ENCODE results near the gene EDNRA.

The EDNRA gene

DNA sequence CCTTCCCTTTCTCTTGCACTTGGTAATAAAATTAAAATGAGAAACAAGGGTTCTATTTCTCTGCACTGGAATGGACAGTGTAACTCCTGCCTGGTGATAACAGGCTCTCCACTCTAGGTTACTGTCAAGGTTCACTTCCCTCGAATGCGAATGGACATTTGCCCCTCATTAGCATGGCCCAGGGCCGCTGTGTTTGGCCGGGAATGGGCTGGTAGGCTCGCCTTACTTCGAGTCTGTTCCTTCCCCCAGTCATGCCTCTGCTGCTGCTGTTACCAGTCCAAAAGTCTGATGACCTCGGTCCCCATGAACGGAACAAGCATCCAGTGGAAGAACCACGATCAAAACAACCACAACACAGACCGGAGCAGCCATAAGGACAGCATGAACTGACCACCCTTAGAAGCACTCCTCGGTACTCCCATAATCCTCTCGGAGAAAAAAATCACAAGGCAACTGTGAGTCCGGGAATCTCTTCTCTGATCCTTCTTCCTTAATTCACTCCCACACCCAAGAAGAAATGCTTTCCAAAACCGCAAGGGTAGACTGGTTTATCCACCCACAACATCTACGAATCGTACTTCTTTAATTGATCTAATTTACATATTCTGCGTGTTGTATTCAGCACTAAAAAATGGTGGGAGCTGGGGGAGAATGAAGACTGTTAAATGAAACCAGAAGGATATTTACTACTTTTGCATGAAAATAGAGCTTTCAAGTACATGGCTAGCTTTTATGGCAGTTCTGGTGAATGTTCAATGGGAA lies 61.5 kb downstream of the EDNRA start:
- no peak for DNase-seq

DNA sequence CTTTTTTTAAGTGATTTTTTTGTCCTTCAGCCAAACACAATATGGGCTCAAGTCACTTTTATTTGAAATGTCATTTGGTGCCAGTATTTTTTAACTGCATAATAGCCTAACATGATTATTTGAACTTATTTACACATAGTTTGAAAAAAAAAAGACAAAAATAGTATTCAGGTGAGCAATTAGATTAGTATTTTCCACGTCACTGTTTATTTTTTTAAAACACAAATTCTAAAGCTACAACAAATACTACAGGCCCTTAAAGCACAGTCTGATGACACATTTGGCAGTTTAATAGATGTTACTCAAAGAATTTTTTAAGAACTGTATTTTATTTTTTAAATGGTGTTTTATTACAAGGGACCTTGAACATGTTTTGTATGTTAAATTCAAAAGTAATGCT lies 62.1 kb downstream of the EDNRA start:
- DNase-seq = no peak

DNA sequence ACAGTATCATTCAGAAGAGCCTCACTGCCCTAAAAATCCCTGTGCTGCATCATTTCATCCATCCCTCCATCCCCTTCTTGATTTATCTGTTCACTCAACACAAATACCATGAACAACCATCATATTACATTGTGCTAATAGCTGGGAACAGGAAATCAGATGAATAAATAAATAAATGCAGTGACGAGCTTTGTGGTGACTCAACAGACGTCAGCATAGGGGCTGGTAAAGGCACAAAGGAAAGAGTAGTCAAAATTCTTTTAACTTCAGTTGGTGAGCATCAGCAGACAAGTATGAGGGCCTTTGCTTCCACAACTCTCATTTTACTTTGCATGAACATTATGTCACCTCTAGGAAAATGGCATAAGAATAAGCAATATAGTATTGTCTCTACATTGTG lies 65.5 kb downstream of the EDNRA start:
- no peak for DNase-seq

DNA sequence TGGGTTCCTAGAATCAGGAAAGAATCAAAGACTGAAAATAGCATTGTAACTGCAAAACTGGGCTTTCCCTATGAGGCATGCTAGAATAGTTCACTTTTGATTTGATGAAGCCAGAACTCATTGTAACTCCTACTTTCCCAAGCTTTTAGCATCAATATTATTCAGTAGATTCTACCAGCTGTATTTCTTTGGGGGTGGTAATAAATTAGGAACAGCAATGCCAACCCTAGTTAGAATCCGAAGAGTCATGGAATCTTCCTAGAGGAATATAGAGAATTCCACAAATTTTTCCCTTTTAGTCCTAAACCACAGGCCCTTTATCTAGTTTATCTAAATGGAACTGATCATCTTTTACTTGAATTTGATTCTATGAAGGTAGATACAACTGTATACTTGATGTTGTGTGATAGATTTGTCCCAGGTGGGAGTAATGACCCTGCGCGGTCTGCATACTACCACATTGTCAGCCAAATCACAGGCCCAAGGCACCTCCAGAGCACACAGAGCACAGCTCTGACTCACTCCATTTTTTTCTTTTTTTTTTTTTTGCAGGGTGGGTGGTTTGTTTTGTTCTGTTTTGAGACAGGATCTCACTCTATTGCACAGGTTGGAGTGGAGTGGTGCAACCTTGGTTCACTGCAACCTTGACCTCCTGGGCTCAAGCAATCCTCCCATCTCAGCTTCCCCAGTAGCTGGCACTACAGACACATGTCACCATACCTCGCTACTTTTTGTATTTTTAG lies 66.6 kb downstream of the EDNRA start:
- no peak for DNase-seq

DNA sequence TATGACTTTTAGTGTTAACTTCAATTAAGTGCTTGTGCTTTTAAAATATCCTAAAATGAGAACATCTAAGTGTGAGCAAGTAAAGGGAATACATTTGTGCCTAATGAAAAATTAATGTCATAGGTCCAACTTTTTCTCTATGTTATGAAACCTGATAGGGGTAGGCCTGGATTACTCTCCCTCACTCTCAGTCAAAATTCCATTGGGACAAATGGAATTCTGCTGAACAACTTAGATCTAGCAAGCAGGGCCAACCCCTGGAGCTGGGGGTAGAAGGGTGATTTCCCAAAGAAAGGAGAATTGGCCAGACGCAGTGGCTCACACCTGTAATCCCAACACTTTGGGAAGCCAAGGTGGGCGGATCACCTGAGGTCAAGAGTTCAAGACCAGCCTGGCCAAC lies 67.4 kb downstream of the EDNRA start:
- DNase-seq = no peak

DNA sequence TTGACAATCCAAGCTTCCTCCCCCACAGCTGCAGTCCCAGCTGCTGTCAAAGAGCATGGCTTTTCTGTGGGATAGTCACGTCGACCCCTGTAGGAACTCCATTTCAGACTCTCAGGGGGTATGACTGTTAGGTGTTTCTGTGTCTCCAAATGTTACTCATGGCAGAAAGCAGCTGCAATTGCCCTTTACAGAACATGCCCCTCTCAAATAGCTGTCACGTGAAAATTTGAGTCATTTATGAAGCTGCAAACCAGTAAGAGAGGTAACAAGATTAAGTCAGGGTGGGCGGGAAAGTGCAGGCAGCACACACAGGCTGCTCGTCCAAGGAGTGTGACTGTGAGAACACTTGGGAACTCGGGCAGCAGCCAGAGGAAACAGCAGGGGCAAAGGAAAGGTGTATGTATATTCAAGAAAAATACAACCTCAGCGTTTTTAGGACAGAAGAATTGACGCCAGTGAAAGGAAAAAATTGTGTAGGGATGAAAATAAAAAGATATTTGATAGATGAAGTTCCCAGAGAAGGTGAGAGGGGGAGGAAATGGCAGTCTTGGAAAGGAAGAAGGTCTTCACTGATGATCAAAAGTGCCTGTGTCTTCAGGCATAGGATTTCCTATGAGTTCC lies 69.8 kb downstream of the EDNRA start:
- DNase-seq = no peak

DNA sequence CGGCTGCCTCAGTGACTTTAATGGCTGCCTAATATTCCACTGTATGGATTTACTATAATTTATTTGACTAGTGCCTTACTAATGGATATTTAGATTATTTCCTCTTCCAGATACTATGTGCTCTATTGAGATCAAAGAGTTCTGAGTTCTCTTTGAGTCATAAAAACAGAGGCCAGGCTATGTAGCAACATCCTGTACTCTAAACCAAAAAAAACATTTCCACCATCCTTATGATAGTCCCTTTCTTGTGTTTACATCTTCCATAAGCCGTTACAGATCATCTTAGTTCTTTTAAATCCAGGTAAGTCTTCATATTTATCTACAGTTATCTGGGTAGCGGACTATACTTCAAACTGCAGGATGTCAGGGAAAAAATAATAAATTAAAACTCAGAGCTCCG lies 79.7 kb downstream of the EDNRA start:
- DNase-seq = no peak

DNA sequence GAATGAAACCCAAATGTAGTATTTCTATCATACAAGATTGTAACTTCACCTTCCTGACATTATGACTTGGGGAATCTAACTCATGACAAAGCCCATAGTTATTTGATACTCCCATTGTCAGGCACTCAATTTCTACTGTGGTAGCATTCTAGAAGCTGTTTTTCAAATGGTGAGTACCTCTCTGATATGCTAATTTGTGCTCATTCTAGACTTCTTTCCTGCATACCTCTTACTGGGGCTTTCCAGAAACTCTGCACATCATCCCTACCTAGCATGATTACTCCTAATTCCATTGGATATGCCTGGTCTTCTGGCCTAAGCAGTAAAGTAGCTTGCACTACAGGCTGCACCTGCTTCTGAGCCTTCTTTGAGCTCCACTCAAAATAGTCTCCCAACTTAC lies 85.9 kb downstream of the EDNRA start:
- no peak for DNase-seq

DNA sequence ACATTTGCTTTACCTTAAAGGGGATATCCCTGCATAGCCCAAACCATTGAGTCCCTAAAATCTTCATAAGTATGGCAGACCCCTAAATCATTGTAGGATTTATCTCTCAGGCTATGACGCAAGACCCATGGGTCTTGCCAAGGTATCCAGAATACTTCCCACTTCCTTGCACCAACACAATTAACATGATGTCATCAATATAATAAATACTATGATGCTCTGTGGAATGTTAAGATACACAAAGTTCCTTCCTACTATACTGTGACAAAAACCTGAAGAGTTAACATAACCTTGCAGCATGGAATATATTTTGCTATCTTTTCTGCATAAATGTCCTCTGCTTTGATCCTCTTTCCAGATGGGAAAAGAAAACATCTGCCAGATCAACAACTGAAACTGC lies 86.4 kb downstream of the EDNRA start:
- DNase-seq = no peak

DNA sequence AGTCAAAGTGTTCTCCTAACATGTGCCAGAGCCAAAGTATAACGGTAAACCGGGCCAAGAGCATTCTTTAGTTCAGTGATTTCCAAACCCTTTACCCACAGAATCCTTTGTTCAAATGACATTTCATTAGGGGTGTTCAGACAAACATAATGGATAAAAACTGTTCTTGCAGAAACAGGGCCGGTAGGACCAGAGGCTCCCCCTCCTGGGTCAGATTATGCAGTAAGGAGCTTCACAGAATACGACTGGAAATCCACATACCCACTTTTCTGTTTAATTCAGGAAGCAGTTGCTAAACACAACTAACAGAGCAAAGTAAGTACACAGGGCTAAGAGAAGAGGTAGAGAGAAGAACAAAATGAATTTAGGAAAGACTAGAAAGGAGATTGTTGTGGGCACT lies 89.7 kb downstream of the EDNRA start:
- DNase-seq = no peak

DNA sequence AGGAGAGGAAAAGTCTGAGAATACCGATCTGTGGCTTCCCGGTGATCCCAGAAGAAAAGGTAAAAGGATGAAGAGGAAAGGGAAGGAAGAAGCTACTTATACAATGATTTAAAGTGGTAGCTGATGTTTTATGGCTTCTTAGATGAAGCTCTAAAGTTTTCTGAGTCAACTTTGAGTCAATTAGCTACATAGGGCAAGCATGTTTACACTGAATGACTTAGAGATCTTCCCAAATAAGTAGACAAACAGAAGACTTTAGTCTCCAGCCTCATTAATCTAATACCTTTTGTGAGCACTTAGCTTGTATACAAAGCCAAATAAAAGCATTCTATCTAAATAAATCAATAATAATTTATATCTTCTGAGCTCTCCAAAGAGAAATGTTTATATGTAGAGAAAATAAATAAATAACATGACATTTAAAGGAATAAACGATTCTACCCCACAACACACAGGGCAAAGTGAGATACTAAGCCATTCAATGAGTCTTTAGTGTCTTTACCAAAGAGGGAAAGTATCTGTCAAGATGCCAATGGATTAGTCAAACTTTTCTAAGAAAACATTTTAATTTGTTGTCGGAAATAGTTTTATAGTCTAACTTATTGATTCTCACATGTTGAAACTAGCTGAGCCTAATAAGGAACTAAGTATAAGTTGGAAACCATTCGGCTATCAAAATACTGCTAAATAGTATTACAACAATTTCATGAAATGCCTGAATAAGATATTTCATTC lies 90.3 kb downstream of the EDNRA start:
- DNase-seq = no peak

DNA sequence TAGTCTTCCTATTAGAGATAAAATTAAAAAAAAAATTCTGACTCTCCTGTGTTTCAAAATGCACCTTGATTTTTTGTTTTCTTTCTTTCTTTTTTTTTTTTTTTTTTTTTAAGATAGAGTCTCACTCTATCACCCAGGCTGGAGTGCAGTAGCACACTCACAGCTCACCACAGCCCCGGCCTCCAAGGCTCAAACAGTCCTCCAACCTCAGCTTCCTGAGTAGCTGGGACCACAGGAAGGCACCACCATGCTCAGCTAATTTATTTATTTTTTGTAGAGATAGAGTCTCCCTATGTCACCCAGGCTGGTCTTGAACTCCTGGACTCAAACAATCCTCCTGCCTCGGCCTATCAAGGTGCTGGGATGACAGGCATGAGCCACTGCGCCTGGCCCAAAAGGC lies 95.2 kb downstream of the EDNRA start:
- no peak for DNase-seq

DNA sequence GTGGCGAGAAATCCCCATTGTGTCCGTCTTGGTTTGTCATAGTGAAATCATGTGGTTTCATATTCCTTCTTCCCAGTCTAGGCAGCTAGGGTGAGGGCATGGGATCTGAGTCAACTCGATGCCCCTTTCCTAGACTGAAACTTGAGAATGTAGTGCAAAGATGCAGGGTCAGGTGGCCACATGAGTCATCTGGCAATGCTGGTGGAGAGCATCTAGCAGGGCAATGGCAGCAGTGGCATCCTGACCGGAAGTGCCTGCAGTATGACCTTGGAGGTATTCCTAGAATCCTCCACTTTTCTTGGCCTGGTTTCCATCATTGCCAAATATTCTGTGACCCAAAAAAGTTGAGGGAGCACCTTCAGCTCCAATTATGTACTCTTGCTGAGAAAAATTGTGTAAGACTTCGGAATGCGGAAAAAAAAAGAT lies 97.2 kb downstream of the EDNRA start:
- no peak for DNase-seq

DNA sequence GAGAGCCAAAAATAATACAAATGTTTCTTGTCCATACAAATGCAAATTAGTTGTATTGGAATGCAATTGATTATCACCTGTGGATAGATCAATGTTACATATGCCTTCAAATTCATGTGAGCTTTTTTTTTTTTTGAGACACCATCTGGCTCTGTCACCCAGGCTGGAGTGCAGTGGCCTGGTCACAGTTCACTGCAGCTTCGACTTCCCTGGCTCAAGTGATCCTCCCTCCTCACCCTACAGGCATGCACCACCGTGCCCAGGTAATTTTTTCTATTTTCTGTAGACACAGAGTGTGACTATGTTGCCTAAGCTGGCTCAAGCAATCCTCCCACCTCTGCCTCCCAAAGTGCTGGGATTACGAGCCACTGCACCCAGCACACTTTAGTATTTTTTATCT lies 97.7 kb downstream of the EDNRA start:
- DNase-seq = no peak

DNA sequence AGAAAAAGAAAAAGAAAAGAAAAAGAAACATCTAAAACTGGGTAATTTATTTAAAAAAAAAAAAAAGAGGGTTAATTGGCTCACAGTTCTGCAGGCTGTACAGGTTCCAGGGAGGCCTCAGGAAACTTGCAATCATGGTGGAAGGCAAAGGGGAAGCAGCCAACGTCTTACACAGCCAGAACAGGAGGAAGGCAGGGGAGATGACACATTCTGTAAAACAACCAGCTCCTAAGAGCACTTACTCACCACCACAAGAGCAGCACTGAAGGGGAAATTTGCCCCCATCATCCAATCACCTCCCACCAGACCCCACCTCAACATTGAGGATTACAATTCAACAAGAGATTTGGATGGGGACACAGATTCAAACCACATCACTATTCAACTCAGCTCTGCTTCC lies 99.5 kb downstream of the EDNRA start:
- no peak for DNase-seq

DNA sequence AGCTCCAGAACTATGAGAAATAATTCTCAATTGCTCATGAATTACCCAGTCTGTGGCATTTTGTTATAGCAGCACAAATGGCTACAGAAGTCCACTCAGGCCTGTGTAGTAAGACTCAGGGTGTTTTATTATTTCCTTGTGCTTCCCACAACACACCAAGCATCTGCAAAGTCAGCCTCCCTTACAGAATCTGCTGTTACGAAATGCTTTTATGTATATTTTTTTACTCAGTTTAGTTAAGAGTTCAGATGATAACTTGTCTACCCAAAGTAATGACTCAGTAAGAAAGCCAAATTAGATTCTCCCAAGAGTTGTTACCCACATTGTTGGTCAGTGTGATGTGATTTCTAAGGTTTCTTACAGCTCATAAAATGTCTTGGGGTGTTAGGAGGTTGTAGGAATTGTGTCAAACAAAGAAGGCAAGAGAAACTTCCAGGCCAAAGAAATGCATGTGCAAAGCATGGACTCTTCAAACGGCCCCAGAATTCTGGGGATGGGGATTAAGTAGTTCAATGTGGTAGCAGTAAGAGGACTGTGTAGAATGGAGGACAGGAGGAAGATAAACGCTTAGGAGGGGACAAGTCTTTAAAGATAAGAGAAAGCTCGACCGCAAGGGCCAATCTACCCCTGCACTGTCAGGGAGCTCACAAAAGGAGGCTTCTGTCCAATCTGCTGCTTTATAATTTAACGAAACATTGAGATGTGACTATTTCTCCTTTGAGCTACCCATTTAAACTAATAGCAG lies 100.9 kb downstream of the EDNRA start:
- no peak for DNase-seq

DNA sequence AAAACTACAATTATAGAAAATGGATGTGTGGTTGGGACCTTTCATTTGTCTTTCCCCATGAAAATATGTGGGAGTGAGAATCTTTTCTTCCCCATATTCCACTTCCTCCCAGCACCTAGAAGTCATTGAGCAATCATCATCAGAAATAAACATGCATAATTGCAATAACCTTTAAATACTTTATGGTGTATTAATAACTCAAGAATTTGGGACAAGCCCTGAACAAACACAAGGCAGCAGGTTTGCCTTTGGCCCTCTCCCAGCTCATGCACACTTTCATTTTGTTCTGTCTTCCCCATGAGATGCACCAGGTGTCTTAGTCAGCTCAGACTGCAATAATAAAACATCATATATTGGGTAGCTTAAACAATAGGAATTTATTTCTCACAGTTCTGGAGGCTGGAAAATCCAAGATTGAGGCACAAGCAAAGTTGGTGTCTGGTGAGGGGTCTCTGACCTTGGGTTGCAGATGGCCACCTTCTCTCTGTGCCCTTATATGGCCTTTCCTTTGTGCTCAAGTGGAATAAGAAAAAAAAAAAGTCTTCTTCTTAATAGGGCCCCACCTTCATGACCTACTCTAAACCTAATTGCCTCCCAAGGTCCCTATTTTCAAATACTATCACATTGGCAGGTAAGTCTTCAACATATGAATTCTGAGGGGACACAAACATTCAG lies 101.6 kb downstream of the EDNRA start:
- no peak for DNase-seq

DNA sequence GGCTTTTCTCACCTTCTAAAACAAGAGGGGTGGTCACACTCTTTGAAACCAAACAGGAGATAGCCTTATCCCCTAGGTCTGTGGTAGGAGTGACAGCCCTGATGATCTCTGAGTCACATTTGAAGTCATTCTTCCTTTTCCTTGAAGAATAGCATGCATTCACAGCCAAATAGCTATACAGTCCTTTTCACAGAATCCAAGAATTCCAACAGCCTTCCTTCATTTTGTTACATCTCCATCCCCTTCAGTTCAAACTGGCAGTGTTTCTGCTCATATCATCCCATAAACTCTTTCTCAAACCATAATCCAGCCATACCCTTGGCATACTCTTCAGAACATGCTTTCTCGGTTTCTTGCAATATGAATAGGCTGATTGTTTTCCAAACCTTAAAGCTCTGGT lies 103.0 kb downstream of the EDNRA start:
- DNase-seq = no peak

DNA sequence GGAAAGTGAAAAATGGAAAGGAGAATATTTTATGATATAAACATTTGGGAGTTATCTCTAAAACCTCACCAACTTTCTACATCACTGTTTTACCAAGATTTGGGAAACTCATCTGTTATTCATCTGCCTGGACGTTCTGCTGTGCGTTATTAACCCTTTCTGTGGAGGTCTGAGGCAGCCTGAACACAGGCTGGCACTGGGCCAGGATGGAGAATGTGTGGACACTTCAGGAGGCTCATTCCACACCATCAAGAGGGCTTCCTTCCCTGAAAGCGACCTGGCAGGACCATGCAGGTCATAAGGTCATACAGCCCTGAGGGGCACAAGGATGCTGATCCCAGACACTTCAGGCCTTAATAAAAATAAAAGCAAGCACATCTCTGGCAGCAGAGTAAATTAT lies 105.1 kb downstream of the EDNRA start:
- no peak for DNase-seq

DNA sequence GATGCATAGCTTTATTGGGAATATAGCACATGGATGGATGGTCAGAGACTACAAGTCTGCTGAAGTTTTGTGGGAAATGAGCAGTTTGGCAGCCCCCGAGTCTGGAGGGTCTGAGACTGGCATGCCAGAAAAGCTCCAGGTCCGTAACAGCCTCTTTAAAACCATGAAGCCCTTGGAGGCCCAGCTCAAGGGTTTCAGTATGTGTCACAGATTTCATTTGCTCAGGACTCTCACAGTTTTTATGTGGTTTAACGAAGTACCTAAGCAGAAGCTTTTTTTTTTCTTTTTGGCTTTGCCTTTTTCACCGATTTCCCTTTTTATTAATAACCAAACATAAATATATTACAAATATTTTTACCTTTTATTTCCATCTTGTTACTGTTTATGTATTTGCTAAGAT lies 105.7 kb downstream of the EDNRA start:
- DNase-seq = no peak

DNA sequence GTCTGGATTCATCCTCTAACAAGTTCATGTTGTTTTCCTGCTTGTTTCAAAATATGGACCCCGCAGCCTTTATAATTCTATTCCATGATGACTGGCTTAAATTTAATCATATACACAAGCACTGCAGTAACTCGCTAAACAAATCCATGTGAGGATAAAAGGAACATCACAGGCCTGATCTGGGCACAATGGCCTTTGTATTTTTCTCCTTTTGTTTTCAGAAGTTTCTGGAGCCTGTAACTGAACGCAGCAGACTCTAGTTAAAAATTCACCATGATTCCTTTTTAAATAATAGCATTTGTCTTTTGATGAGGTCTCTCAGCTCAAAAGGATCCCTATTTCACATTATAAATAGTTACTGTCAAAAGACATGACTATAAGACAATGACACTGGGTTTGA lies 106.1 kb downstream of the EDNRA start:
- no peak for DNase-seq

DNA sequence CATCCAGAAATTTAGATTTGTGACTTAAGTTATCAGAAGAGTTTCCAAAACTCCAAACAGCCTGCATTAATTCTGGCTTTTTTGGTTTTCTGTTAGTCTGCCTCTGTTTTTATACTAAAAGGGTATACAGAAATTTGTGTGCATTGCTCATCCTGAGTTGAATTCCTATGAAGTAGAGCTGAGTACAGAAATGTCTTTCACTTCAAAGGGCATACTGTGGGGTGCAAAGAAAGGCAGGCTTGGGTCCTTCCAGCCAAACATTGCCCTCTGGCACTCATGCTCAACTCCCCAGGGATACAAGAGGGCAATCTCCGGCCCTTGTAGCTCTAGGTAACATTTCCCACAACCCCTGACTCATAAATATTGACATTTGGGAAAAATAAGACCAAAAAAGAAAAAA lies 108.7 kb downstream of the EDNRA start:
- DNase-seq = no peak
